Prostate gland (tissue), 2 donors: ENCODE data around the gene CRB2. TPM values are rescaled to one million over a fixed set of nuclear protein-coding genes. Genes with fewer than 3 reads are reported as not detected.

ENCODE experiments used
- DNase-seq: peaks from one replicate; pipeline ENCODE4 v3.0.0-alpha.2; 2019; ENCODE audit warnings: low spot score
- H3K27ac ChIP-seq, 2 donors: fragments of 200-600 bp; sonication (generic); 2 replicates each; pipeline ENCODE4 v1.5.1; 2017 to 2019
- H3K27me3 ChIP-seq: fragments of 200-600 bp; sonication (generic); replicated peaks from 2 replicates; pipeline ENCODE4 v1.5.1; 2019; ENCODE audit not compliant: insufficient read depth
- H3K36me3 ChIP-seq, 2 donors: fragments of 200-600 bp; sonication (generic); 1 replicate in 1 of 2; 2 replicates in 1 of 2; pipeline versions ENCODE4 v1.5.1 to v1.8.1; 2017 to 2019
- H3K4me1 ChIP-seq: fragments of 200-600 bp; sonication (generic); replicated peaks from 2 replicates; pipeline ENCODE4 v1.5.1; 2019
- H3K4me3 ChIP-seq, 2 donors: fragments of 200-600 bp; sonication (generic); 2 replicates each; pipeline ENCODE4 v1.5.1; 2017 to 2019
- H3K9me3 ChIP-seq: fragments of 200-600 bp; sonication (generic); 2 replicates; pipeline ENCODE4 v1.5.1; 2017
- POLR2A ChIP-seq: fragments of 450-650 bp; IDR thresholded peaks from one replicate; pipeline ENCODE4 v1.6.1; 2016; ENCODE audit warnings: antibody characterized with exemption, mild to moderate bottlenecking
- POLR2AphosphoS5 ChIP-seq: sonication (generic); formaldehyde crosslinking; IDR thresholded peaks from one replicate; pipeline ENCODE4 v1.6.1; 2017; ENCODE audit warnings: antibody characterized with exemption
- WGBS: methylation state at CpG from one replicate; pipeline ENCODE4 v1.1.5; 2018; 5-methylcytosine and 5-hydroxymethylcytosine counted together
- intact Hi-C: fragments of 100-400 bp; cut with DNase I; formaldehyde crosslinking; loops from one replicate; pipeline ENCODE4 v1.14.2; 2022
- total RNA-seq, 2 donors: library from RNA; depleted of rRNA; stranded (reverse); fragments of >200 nt; gene quantifications; one replicate each; pipeline ENCODE4 v1.1.0, GENCODE V29; 2016
- TF ChIP-seq, protein P1 (sequence below), 4 experiments: fragments of 200-600 bp in 2 of 4; fragments of 450-650 bp in 2 of 4; sonication (generic) in 2 of 4; IDR thresholded peaks; 1 replicate in 3 of 4; 2 replicates in 1 of 4; pipeline ENCODE4 v1.5.1; 2016 to 2019; ENCODE audit warnings: antibody characterized with exemption in 4 of 4, mild to moderate bottlenecking in 2 of 4, moderate library complexity in 2 of 4

CRB2 gene
- total RNA-seq, 2 donors from 2014 or later: 1.7 TPM; not detected in 1

DNA sequence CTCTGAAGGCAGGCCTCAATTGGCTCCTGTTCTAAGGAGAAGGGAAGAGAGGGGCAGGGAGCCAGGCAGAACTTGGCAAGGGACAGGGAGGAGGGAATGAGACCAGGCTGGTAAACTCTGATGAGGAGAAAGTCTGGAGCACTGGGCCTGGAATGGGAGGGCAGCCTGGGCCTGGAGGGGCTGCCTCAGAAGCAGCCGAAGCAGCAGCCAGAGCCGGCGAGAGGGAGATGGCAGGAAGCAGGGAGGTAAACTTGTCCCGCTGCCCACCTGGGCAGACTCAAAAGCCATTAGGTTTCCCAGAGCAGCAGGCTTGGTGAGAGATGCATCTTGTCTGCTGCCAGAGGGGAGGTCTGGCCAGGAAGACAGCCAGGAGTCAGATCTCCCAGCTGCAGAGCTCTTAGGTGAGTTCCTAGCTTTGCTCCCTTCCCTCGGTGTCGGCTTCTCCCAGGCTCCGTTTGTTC is 37.0 kb upstream of the CRB2 start:
- H3K4me3 ChIP-seq: no peak overlapping the region
- H3K36me3 ChIP-seq: no peaks in the 10 kb centered on the region
- H3K27ac ChIP-seq: peak overlapping the region; percentile 41 to 63
- intact Hi-C loops: loop anchor here (10.0 kb wide), 1 partner anchor 54 kb away; the partner anchor contains the start of gene STRBP
- no peaks in the 10 kb centered on the region for H3K27me3 ChIP-seq
- WGBS: 19% methylated on average over 7 of the region's 7 CpGs
- no peaks in the 10 kb centered on the region for H3K9me3 ChIP-seq
- H3K4me1 ChIP-seq: peaks cover 14% of the 10 kb centered on the region
- DNase-seq: peak; percentile 41
- TF ChIP-seq, protein P1, sequence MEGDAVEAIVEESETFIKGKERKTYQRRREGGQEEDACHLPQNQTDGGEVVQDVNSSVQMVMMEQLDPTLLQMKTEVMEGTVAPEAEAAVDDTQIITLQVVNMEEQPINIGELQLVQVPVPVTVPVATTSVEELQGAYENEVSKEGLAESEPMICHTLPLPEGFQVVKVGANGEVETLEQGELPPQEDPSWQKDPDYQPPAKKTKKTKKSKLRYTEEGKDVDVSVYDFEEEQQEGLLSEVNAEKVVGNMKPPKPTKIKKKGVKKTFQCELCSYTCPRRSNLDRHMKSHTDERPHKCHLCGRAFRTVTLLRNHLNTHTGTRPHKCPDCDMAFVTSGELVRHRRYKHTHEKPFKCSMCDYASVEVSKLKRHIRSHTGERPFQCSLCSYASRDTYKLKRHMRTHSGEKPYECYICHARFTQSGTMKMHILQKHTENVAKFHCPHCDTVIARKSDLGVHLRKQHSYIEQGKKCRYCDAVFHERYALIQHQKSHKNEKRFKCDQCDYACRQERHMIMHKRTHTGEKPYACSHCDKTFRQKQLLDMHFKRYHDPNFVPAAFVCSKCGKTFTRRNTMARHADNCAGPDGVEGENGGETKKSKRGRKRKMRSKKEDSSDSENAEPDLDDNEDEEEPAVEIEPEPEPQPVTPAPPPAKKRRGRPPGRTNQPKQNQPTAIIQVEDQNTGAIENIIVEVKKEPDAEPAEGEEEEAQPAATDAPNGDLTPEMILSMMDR (IDR thresholded peaks at IDR 0.05): no peak
- TF ChIP-seq POLR2A (no peak), POLR2AphosphoS5 (peak; percentile 40)

DNA sequence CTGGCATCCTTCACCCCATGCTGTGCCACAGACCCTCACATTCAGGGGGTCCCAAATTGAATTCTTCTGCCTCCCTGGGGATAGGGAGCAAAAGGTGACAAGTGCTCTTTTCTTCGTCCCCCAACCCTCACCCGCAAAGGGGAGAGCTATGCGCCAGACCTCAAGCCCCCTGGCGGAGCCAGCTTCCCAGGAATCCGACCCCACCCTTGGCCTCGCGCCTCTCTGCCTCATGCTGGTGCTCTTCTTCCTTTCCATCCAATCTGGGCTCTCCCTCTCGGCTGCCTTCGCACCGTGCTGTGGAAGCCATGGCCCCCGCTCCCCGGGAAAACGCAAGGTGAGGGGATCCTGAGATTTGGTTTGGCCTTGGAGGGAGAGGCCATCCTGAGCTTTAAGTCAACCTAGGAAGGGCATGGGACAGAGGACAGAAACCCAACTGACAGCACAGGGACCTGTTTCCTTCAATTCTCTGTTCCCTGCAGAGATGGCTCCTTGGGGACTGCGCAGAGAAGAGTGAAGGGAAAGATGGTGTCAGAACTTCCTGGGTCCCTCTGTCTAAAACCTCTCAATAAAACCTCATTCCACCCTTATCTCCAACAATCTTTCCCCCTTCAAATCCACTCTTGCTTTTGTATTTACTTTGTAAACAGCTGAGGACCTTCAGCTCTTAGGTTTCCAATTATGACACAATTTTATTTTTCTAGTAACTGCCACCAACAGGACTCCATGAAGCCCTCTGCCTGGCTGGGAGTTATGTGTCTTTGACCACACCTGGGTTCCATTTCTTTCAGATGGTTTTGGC is 36.3 kb upstream of the CRB2 start:
- Histone ChIP-seq H3K9me3 (no peaks in the 10 kb centered on the region), H3K36me3 (no peaks in the 10 kb centered on the region), H3K4me1 (peaks cover 14% of the 10 kb centered on the region), H3K27ac (peak overlapping the region; percentile 41 to 63), H3K4me3 (no peak overlapping the region), H3K27me3 (no peaks in the 10 kb centered on the region)
- TF ChIP-seq POLR2AphosphoS5 (peak; percentile 26), POLR2A (no peak)
- TF ChIP-seq, protein P1 (IDR thresholded peaks at IDR 0.05): no peak
- 59% methylated on average over 14 of the region's 14 CpGs for WGBS
- DNase-seq: no peak
- intact Hi-C loops: loop anchor here (10.0 kb wide), 1 partner anchor 55 kb away; the partner anchor contains the start of gene STRBP

DNA sequence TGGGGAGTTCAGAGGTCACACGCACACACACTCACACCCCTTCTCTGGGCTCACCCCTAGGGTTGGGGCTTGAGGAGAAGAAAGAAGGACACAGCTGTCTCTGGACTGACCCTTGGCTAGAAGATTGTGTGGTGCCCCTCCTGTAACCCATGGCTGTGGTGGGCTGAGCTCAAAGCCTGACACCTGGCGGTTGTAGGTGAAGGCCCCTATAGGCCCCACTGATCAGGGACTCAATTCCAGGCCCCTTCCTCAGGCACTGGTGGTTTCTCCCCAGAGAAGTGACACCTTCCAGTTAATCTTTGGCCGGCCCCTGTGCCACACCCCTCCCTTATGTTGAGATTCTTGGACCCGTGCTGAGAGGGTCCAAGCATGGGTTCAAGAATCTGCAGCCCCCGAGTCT is 35.2 kb upstream of the CRB2 start:
- Histone ChIP-seq H3K36me3 (no peaks in the 10 kb centered on the region), H3K27ac (peak overlapping the region in 1 of 2 donors; percentile 41), H3K4me1 (peaks cover 14% of the 10 kb centered on the region), H3K4me3 (no peak overlapping the region), H3K27me3 (no peaks in the 10 kb centered on the region), H3K9me3 (no peaks in the 10 kb centered on the region)
- TF ChIP-seq POLR2A: no peak
- TF ChIP-seq POLR2AphosphoS5: no peak
- TF ChIP-seq, protein P1 (IDR thresholded peaks at IDR 0.05): no peak
- 92% methylated on average over 5 of the region's 5 CpGs for WGBS
- intact Hi-C loops: no loop called here
- no peak for DNase-seq

DNA sequence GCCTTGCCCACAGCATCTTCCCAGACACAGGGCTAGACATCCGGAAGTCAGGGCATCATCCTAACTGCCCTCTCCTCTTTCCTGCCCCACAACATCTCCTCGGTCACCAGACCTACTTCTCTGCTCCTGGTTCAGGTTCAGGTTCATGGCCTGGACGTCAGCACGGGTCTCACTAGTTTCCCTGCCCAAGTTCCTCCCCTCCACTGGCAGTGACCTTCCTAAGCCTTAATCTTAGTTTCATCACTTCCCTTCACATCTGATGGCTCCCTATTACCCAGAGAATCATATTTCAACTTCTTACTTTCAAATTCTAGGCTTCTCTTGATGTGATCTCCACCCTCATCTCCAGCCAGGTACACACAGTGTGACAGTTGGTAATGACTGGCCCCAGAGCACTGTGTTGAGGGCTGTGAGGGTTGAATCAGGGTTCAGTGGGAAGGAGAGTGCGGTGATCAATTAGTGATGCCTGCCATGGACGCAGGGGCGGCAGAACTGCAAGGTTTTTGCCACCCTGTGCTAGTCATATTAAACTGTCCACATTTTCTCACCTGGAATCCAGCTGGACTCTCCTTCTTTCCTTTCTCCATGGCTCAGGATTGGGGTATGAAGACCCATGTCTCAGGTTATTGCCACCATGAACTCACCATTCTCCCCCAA is 34.3 kb upstream of the CRB2 start:
- intact Hi-C loops: no loop called here
- Histone ChIP-seq H3K9me3 (no peaks in the 10 kb centered on the region), H3K27me3 (no peaks in the 10 kb centered on the region), H3K27ac (no peak overlapping the region), H3K36me3 (no peaks in the 10 kb centered on the region), H3K4me3 (no peak overlapping the region), H3K4me1 (peaks cover 14% of the 10 kb centered on the region)
- DNase-seq: no peak
- TF ChIP-seq POLR2A (no peak), POLR2AphosphoS5 (no peak)
- TF ChIP-seq, protein P1 (IDR thresholded peaks at IDR 0.05): no peak
- WGBS: 98% methylated on average over 7 of the region's 7 CpGs
